Uterus (tissue), 2 donors: ENCODE results near the gene PCDHGB5.

Source experiments
- CTCF ChIP-seq, 4 experiments: fragments of 200-600 bp in 2 of 4; fragments of 450-650 bp in 2 of 4; sonication (generic) in 2 of 4; IDR thresholded peaks; one replicate each; pipeline ENCODE4 v1.5.1; 2016 to 2019; ENCODE audit warnings: antibody characterized with exemption in 4 of 4, mild to moderate bottlenecking in 2 of 4, moderate library complexity in 1 of 4
- POLR2A ChIP-seq, 2 donors: fragments of 450-650 bp; IDR thresholded peaks; one replicate each; pipeline ENCODE4 v1.6.1; 2016; ENCODE audit warnings: antibody characterized with exemption in 2 of 2, mild to moderate bottlenecking in 1 of 2, moderate library complexity in 1 of 2

GRCh38 chr5:141382469-141383294 is 15.1 kb upstream of the PCDHGB5 start, which contains the start of gene PCDHGA7:
- TF ChIP-seq CTCF (IDR thresholded peaks at IDR 0.05) (no peak), POLR2A (IDR thresholded peaks at IDR 0.05) (no peak)
